Mesodermal cell (in vitro differentiated cells): ENCODE measurements around the gene CDKL5.

ENCODE experiments used
- H3K27ac ChIP-seq: 2 replicates; pipeline ENCODE4 v1.7.0; 2013; ENCODE audit warnings: mild to moderate bottlenecking, low read depth, low read length, moderate library complexity; ENCODE audit not compliant: severe bottlenecking
- H3K36me3 ChIP-seq: 2 replicates; pipeline ENCODE4 v1.7.1; 2013; ENCODE audit warnings: mild to moderate bottlenecking, low read length, moderate library complexity; ENCODE audit not compliant: control insufficient read depth, insufficient read depth
- H3K4me1 ChIP-seq: one replicate; pipeline ENCODE4 v1.7.1; 2013; ENCODE audit warnings: mild to moderate bottlenecking, low read length; ENCODE audit not compliant: insufficient read depth, control insufficient read depth, poor library complexity, severe bottlenecking
- H3K4me3 ChIP-seq: 2 replicates; pipeline ENCODE4 v1.7.0; 2013; ENCODE audit warnings: low read length, control low read depth, mild to moderate bottlenecking; ENCODE audit not compliant: insufficient read depth, poor library complexity, severe bottlenecking; ENCODE audit errors: extremely low read depth
- H3K9me3 ChIP-seq: 2 replicates; pipeline ENCODE4 v1.7.1; 2013; ENCODE audit warnings: mild to moderate bottlenecking, low read length, moderate library complexity; ENCODE audit not compliant: control insufficient read depth
- WGBS, 2 experiments: methylation state at CpG; one replicate each; pipeline ENCODE4 v1.1.5; 2013; ENCODE audit warnings: missing lambda C conversion rate in 2 of 2; ENCODE audit not compliant: insufficient coverage in 2 of 2; 5-methylcytosine and 5-hydroxymethylcytosine counted together

Gene CDKL5

GRCh38 chrX:18687856-18688495 lies 262.6 kb downstream of the CDKL5 start:
- no peaks in the 10 kb centered on the region for H3K36me3 ChIP-seq
- no peak overlapping the region for H3K4me3 ChIP-seq
- no CpG with 5 or more reads among the region's 7 CpGs for WGBS, 2 experiments
- no peaks in the 10 kb centered on the region for H3K4me1 ChIP-seq
- no peak overlapping the region for H3K27ac ChIP-seq
- no peaks in the 10 kb centered on the region for H3K9me3 ChIP-seq

GRCh38 chrX:18691431-18691830 lies 266.0 kb downstream of the CDKL5 start:
- no CpG with 5 or more reads among the region's 1 CpG for WGBS, 2 experiments
- no peak overlapping the region for H3K4me3 ChIP-seq
- H3K36me3 ChIP-seq = no peaks in the 10 kb centered on the region
- H3K9me3 ChIP-seq = no peaks in the 10 kb centered on the region
- H3K27ac ChIP-seq = no peak overlapping the region
- H3K4me1 ChIP-seq = no peaks in the 10 kb centered on the region

DNA sequence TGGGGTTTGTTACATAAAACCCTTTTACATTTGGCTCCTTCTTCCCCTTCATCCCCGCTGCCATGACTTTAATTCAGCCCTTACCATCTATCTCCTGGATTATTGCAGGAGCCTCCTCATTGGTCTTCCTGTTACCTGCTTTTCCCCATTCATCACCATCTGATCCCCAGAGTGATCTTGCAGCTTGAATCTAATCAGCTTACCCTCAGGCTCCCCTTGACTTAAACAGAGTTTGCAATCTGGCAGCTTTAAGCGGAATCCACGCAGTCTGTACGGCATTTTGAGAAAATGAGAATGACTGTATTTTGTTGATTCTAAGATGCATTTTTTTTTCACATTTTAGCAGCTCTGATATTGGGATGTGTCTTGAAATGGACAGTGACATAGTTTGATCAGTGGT lies 267.1 kb downstream of the CDKL5 start:
- Histone ChIP-seq H3K4me3 (no peak overlapping the region), H3K9me3 (no peaks in the 10 kb centered on the region), H3K27ac (no peak overlapping the region), H3K4me1 (no peaks in the 10 kb centered on the region), H3K36me3 (no peaks in the 10 kb centered on the region)
- 100% methylated on average over 1 of the region's 4 CpGs for WGBS, 2 experiments

DNA sequence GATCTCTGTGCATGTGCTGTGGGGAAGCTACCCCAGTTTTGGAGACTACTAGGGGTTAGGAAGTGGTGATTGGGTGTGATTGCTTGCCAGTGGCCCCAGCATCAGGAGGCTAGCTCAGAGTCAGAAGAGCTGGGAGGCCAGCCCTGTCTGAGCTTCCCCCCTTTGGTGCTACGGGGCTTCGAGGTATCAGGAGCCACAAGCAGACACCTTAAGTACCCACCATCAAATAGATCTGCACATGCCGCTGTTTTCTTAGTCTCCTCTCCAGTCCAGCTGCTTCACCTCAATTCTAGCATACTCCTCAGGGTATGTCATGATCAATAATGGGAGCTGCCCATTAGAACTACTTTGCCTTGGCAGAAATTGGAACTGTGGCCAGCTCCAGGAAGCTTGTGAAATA lies 271.2 kb downstream of the CDKL5 start:
- Histone ChIP-seq H3K9me3 (no peaks in the 10 kb centered on the region), H3K27ac (no peak overlapping the region), H3K36me3 (no peaks in the 10 kb centered on the region), H3K4me1 (no peaks in the 10 kb centered on the region), H3K4me3 (no peak overlapping the region)
- WGBS, 2 experiments = no CpG with 5 or more reads among the region's 3 CpGs

DNA sequence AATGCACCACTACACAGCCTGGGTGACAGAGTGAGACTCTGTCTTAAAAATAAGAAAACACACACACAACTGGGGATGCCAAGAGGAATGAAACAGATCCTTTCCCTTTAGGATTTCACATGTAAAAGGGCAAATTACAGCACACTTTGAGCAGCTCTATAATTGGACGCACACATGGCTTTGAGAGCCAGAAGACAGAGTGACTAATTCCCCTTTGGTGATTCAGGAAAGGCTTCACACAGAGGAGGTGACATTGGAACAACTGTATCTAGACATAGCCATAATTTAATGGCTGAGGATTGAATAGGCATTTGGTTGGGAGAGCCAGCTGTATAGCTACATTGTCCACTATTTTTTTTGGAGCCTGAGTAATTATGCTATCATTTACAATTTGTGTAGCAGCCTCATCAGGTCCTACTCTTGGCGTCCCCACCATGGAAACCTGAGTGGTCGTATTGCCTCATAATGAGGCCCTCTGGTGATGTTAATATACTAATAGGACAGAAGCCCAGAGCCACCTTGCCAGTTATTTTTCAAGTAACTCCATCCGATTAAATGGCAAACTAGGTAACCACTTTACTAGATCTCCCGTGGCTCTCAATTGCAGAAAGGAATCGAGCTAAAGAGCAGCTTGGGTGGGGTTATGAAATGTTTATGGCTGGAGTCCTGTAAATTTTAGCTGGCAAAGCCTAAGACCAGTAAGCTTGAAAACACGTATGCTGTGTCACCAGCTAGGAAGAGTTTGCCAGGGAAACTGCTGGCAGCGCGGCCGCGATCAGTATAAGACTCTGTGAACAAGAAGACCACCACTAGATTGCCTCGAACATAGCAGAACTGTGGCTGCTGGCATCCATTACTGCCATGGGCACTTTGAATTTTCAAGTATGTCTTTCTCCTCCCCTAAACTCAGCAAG lies 273.6 kb downstream of the CDKL5 start:
- Histone ChIP-seq H3K36me3 (no peaks in the 10 kb centered on the region), H3K9me3 (no peaks in the 10 kb centered on the region), H3K4me1 (no peaks in the 10 kb centered on the region), H3K4me3 (no peak overlapping the region), H3K27ac (no peak overlapping the region)
- WGBS, 2 experiments = 91 to 97% methylated on average over 6 to 8 of the region's 12 CpGs

GRCh38 chrX:18701621-18702361 lies 276.4 kb downstream of the CDKL5 start:
- Histone ChIP-seq H3K9me3 (no peaks in the 10 kb centered on the region), H3K36me3 (no peaks in the 10 kb centered on the region), H3K4me1 (no peaks in the 10 kb centered on the region), H3K4me3 (no peak overlapping the region), H3K27ac (no peak overlapping the region)
- WGBS, 2 experiments = 83% methylated on average over 1 of the region's 5 CpGs; no CpG with 5 or more reads in 1 of the 2 experiments

DNA sequence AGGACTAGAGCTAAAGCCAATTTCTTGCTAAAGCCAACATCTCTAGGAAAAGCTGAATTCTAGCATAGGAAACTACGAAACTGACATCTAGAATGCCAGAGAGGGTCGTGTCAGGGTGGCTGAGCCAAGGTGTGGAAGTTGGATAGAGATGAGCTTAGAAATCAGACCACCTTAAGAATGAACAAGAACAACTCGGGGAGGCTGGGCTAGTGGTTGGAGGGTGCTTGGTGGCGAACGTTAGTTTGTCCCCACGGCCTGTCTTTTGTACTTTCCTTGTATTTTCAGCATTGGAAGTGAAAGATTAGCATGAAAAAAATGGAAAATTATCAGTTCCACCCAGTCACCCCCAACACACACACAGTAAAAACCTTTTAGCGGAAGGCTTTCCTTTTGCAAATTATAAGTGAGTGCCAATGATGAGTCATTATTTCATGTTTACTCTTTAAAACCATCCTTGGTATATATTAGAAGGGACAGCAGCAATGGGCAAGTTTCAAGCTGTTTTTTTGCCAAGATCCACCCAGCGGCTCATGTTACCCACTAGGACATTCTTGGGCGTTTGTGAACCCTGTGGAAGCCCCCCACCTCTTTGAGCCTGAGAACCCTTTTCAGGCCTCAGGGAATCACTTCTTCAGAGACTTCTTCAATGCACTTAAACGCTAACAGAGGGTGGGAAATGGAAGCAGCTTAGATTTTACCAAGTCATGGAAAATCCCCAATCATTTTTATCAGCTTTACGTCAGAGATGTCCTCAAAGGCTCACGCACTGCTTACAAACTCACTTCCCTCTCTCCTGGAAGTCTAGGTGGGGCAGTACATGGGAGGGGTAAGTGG lies 277.2 kb downstream of the CDKL5 start:
- Histone ChIP-seq H3K4me3 (no peak overlapping the region), H3K27ac (no peak overlapping the region)
- 61% methylated on average over 3 of the region's 12 CpGs; no CpG with 5 or more reads in 1 of the 2 experiments for WGBS, 2 experiments

More for the DNA sequence above, 277.2 kb downstream of the CDKL5 start:
- Histone ChIP-seq H3K36me3 (no peaks in the 10 kb centered on the region), H3K4me1 (no peaks in the 10 kb centered on the region), H3K9me3 (no peaks in the 10 kb centered on the region)
